ENCODE results near the gene SESN2. TPM values are rescaled to one million over a fixed set of nuclear protein-coding genes. Genes with fewer than 3 reads are reported as not detected.
A peak's percentile ranks its signal among the peaks of the same experiment; 100 is the strongest.

Gene SESN2
- total and polyA plus RNA-seq, 10 of the 15 experiments (the other 5 are each of a cell fraction or from before 2014, with no cell fraction given): 1.5 to 40.9 (median 17.8) TPM

- no peak for ATAC-seq
Measured at GRCh38 chr1:28258628-28259251, 578 bp upstream of the SESN2 start.

GRCh38 chr1:28259934-28260802, 850 bp downstream of the SESN2 start:
- H3K4me3 ChIP-seq: peak overlapping the region; percentile 97
- peak; percentile 14 for ATAC-seq
- no peaks in the 10 kb centered on the region for H3K9me3 ChIP-seq (replicated peaks; ENCODE audit: control insufficient read depth, insufficient read depth, low read length)
- WGBS (ENCODE audit: insufficient coverage, insufficient replicate concordance, low lambda C conversion rate, missing lambda C conversion rate): 6% methylated on average over 52 of the region's 66 CpGs
- ChIA-PET RAD21 (ENCODE audit: unreplicated experiment) (interaction anchor here (4.4 kb wide), 1 partner anchor 11 kb away, joined by 28 read pairs; no protein-coding TSS in a partner anchor), POLR2A (interaction anchor here (0.9 to 6.5 kb wide), 2 partner anchors 11 to 25 kb away, joined by 4 to 51 read pairs; partner anchors contain the start of gene ATP5IF1), SMC1A (ENCODE audit: uncharacterized antibody, unreplicated experiment) (interaction anchor here (0.7 to 1.6 kb wide), 3 partner anchors 12 to 100 kb away, joined by 3 to 6 read pairs (median 4); no protein-coding TSS in a partner anchor), CTCF (interaction anchor here (2.7 kb wide), 1 partner anchor 11 kb away, joined by 21 read pairs; no protein-coding TSS in a partner anchor)
- H3K9ac ChIP-seq (ENCODE audit: control insufficient read depth, insufficient read depth, low read length): peak overlapping the region; percentile 79
- peak overlapping the region; percentile 74 for H2AFZ ChIP-seq (ENCODE audit: control insufficient read depth, low read depth, low read length)
- H3K4me2 ChIP-seq (ENCODE audit: control insufficient read depth, insufficient read depth): peak overlapping the region; percentile 75
- no peaks in the 10 kb centered on the region for H3K36me3 ChIP-seq (ENCODE audit: control insufficient read depth in 2 of 2, insufficient read depth in 2 of 2, low read length in 1 of 2)
- no peaks in the 10 kb centered on the region for H3K27me3 ChIP-seq (replicated peaks in 1 of 2; ENCODE audit: control insufficient read depth in 2 of 2, insufficient read depth in 2 of 2, low read length in 1 of 2)
- no peak for FAIRE-seq
- peak overlapping the region; percentile 55 for H3K27ac ChIP-seq (ENCODE audit: control insufficient read depth, insufficient read depth)
- intact Hi-C loops (cut with micrococcal nuclease; ENCODE audit: unreplicated experiment) (no loop called here), in situ Hi-C loops (cut with MboI) (no loop called here)
- peaks cover 31% of the 10 kb centered on the region for H3K79me2 ChIP-seq (ENCODE audit: control insufficient read depth, insufficient read depth, low read length)
- TF ChIP-seq KDM1A (IDR thresholded peaks at IDR 0.05; ENCODE audit: borderline replicate concordance) (no peak), EGR1 (IDR thresholded peaks at IDR 0.05; ENCODE audit: borderline replicate concordance in 1 of 2, low read depth in 2 of 2, low read length in 2 of 2) (0 out of 3 replicates have a peak, but pooled peaks of 1 of the 2 experiments have one; percentile 11)
- peaks cover 5% of the 10 kb centered on the region for H3K4me1 ChIP-seq (ENCODE audit: control insufficient read depth, insufficient read depth, low read length)
- no TSS peak for BruUV-seq (replicated peaks)
- DNase-seq (ENCODE audit: low read depth, low spot score): no peak
- 0 out of 2 replicates have a peak, but pooled peaks cover 4% of the 10 kb centered on the region for H4K20me1 ChIP-seq (ENCODE audit: control insufficient read depth, insufficient read depth)

More at GRCh38 chr1:28258628-28259251, 578 bp upstream of the SESN2 start:
- in situ Hi-C loops (cut with MboI) (no loop called here), intact Hi-C loops (cut with micrococcal nuclease; ENCODE audit: unreplicated experiment) (no loop called here)
- Histone ChIP-seq H3K9ac (ENCODE audit: control insufficient read depth, insufficient read depth, low read length) (0 out of 2 replicates have a peak overlapping the region, but pooled peaks have one; percentile 1), H3K27ac (ENCODE audit: control insufficient read depth, insufficient read depth) (no peak overlapping the region), H3K27me3 (replicated peaks in 1 of 2; ENCODE audit: control insufficient read depth in 2 of 2, insufficient read depth in 2 of 2, low read length in 1 of 2) (no peaks in the 10 kb centered on the region), H3K4me1 (ENCODE audit: control insufficient read depth, insufficient read depth, low read length) (peaks cover 5% of the 10 kb centered on the region), H2AFZ (ENCODE audit: control insufficient read depth, low read depth, low read length) (peak overlapping the region; percentile 90), H3K4me3 (peak overlapping the region; percentile 97; the same call in 1 of the 2 replicates), H3K4me2 (ENCODE audit: control insufficient read depth, insufficient read depth) (peak overlapping the region; percentile 56), H3K9me3 (replicated peaks; ENCODE audit: control insufficient read depth, insufficient read depth, low read length) (no peaks in the 10 kb centered on the region), H3K36me3 (ENCODE audit: control insufficient read depth in 2 of 2, insufficient read depth in 2 of 2, low read length in 1 of 2) (no peaks in the 10 kb centered on the region), H4K20me1 (ENCODE audit: control insufficient read depth, insufficient read depth) (0 out of 2 replicates have a peak, but pooled peaks cover 4% of the 10 kb centered on the region), H3K79me2 (ENCODE audit: control insufficient read depth, insufficient read depth, low read length) (peaks cover 31% of the 10 kb centered on the region)
- CTCF ChIA-PET: interaction anchor here (0.7 to 3.2 kb wide), 4 partner anchors 10 to 101 kb away, joined by 4 to 33 read pairs (median 4); no protein-coding TSS in a partner anchor
- no TSS peak for BruUV-seq (replicated peaks)
- FAIRE-seq (no peak), DNase-seq (ENCODE audit: low read depth, low spot score) (no peak)
- SMC1A ChIA-PET (ENCODE audit: uncharacterized antibody, unreplicated experiment): interaction anchor here (0.7 to 2.1 kb wide), 4 partner anchors 10 to 1718 kb away, joined by 3 to 24 read pairs (median 4); no protein-coding TSS in a partner anchor
- POLR2A ChIA-PET: interaction anchor here (0.7 to 6.5 kb wide), 4 partner anchors 10 to 22 kb away, joined by 3 to 51 read pairs (median 5); partner anchors contain the start of gene ATP5IF1
- RAD21 ChIA-PET (ENCODE audit: unreplicated experiment): interaction anchor here (4.4 kb wide), 1 partner anchor 10 kb away, joined by 28 read pairs; no protein-coding TSS in a partner anchor
- 15% methylated on average over 12 of the region's 12 CpGs for WGBS (ENCODE audit: insufficient coverage, insufficient replicate concordance, low lambda C conversion rate, missing lambda C conversion rate)
- TF ChIP-seq KDM1A (IDR thresholded peaks at IDR 0.05; ENCODE audit: borderline replicate concordance) (no peak), IKZF2 (IDR thresholded peaks at IDR 0.05) (peak in 1 of 2 experiments; percentile 22; a peak in 1 of 4 replicates), SPI1 (IDR thresholded peaks at IDR 0.05; ENCODE audit: borderline replicate concordance, insufficient read depth, low read depth, low read length) (peak; percentile 32; the same call in 1 of the 2 replicates)

Data from GM12878 (cell line).